RCC 7860 (cell line): Measurements from ENCODE around the gene SMIM11.
"Not testable (repeated sequence)": the region's sequence is repeated elsewhere in the genome, so short reads cannot be mapped to it uniquely, and the experiment has no call there.

Experiments used
- DNase-seq: peaks from one replicate; pipeline ENCODE4 v3.0.0-alpha.2; 2015; ENCODE audit warnings: low spot score
- FAIRE-seq: peaks from 2 replicates; lab custom pipeline; 2012; peaks lifted over from hg19 to GRCh38; lab: Jason Lieb, UNC

Gene SMIM11

DNA sequence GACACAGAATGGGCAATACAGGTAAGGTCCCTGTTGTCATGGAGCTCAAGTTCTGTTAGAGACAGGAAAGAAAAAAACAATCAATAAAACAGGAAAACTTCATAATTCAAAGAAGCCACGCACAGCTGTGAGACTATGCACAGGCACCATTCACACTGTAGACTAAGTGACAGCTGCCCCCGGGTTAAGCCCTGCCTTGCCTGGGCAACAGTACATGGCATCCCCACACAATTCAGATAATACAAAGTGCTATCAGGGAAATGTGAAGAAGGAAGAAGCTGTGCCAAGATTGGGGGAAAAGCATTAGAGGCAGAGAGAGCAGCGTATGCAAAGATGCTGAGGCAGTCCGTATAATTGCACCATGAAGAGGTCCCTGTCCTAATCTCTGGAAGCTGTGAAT lies 20.5 kb upstream of the SMIM11 start:
- FAIRE-seq (no peak), DNase-seq (no peak)

DNA sequence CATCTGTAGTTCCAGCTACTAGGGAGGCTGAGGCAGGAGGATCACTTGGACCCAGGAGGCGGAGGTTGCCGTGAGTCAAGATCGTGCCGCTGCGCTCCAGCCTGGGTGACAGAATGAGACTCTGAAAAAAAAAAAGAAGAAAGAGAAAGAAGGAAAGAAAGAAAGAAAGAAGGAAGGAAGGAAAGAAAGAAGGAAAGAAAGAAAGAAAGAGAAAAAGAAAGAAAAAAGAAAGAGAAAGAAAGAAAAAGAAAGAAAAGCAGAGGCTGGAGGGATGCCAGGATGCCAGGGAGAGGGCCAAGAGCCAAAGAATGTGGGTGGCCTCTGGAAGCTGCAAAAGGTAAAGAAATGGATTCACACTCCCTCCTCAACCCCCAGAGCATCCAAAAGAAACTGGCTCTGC lies 19.7 kb upstream of the SMIM11 start:
- no peak for DNase-seq
- FAIRE-seq = no peak

- FAIRE-seq (no peak), DNase-seq (no peak)
These were observed 17.4 kb upstream of the SMIM11 start for GRCh38 chr21:34357889-34358288.

- FAIRE-seq (no peak), DNase-seq (no peak)
These were observed 16.4 kb upstream of the SMIM11 start for GRCh38 chr21:34358866-34359265.

GRCh38 chr21:34360488-34361241 lies 14.6 kb upstream of the SMIM11 start:
- FAIRE-seq (no peak), DNase-seq (no peak)

DNA sequence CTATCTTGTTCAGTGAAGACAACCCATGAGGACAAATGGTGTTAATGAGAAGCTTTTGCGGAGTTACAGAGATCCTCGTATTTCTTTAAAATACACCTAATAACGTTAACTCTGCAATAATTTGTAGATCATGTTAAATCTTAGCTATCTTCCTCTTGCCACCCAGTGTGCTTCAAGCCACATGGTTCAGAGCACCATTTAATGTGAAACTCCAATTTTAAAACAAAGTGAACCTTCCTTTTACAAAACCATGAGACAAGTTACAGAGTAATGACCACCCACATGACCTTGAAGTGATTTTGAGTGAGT lies 13.2 kb upstream of the SMIM11 start:
- no peak for FAIRE-seq
- DNase-seq = no peak

DNA sequence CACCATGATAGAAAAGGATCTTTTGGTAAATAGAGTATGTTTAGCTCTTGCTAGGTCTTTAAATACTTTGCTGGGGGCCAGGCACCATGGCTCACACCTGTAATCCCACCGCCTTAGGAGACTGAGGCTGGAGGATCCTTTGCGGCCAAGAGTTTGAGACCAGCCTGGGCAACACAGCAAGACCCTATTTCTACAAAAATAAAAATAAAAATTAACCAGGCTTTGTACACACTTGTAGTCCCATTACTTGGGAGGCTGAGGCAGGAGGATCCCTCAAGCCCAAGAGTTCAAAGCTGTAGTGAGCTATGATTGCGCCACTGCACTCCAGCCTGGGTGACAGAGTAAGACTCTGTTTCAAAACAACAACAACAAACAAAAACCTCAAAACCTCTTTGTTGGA lies 12.6 kb upstream of the SMIM11 start:
- FAIRE-seq (no peak), DNase-seq (no peak)

- FAIRE-seq (no peak), DNase-seq (no peak)
These were observed 11.6 kb upstream of the SMIM11 start, which contains the start of gene KCNE2 for GRCh38 chr21:34363733-34364132. KCNE2 (plus strand) TSS chr21:34364006; CDS start chr21:34370479, 6,473 bp downstream.

DNA sequence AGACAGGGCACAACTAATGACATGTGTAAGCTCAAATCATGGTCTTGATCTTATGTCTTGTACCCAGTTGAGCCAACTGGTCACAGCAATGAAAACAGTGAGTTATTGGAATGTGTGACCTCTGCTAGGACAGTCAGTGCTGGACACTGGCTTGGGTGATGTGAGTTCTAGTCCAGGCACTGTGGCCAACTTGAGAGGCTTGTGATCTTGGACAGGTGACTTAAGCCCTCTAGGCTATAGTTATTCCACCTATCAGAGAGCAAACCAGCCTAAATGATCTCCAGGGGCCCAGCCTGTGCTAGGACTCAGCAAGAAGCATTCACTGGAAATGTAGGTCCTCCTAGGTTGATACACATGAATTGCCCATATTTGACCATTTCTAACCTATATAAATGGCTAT lies 10.4 kb upstream of the SMIM11 start:
- DNase-seq (no peak), FAIRE-seq (no peak)

DNA sequence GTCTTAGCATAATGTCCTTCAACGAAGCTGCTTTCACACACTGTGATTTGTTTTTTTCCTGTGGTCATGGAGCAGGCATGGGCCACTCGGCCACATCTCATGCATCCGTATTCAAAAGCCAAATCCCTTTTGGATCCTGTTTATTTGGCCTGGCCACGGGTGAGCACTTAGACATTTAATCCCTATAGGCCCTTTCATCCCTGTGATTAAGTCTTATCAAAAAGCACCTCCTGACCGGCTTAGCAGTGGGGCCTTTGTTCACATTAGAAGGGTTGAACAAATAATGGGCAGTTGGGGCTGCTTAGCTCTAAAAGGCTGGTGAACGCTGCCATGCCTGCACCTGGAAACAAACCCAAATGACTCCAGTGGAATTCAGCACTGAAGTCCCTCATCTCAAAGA lies 9.5 kb upstream of the SMIM11 start:
- FAIRE-seq (no peak), DNase-seq (no peak)

DNA sequence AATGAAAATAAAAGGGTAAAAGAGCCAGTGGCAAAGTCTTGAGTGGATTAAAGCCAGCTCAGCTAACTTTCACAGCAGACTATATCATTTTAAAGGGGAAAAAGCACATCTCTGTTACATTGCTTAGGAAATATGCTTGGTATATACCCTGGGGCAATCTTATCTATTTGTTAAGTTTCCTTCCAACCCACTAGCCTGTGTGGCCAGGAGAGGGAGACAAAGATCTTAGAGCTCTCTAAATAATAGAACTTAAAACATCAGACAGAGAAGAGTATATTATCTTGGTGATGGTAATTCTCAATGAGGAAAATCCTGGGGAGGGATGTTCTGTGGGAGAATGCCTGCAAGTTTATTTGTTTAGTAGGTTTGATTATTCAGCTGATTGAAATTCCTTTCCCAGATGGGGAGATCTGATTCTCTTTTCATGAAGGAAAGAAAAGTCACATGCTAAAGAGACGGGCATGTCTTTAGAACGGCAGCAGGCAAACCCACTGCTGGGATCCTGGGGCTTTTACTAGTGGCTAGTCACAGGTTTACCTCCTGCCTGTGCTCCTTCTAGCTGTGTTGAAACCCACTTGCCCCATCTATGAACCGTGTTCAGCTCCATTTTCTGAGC lies 7.9 kb upstream of the SMIM11 start:
- FAIRE-seq (no peak), DNase-seq (no peak)

DNA sequence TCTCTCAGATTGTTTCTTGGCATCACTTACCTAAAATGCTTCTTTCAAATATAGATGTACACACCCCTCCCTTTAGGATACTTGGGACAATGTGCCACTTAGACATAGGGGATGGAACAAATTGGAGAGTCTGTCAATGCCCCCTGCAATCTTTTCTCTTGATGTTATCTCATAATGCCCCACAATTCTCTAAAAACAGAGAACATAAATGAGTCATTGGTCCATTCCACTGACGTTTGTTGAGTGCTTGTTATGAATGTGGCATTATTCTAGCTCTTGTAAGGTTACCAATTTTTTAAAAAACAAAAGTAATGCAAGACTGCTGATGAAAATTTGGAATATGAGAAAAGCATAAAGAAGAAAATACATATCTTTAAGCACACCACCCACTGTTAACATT lies 5.6 kb upstream of the SMIM11 start:
- FAIRE-seq (no peak), DNase-seq (no peak)

DNA sequence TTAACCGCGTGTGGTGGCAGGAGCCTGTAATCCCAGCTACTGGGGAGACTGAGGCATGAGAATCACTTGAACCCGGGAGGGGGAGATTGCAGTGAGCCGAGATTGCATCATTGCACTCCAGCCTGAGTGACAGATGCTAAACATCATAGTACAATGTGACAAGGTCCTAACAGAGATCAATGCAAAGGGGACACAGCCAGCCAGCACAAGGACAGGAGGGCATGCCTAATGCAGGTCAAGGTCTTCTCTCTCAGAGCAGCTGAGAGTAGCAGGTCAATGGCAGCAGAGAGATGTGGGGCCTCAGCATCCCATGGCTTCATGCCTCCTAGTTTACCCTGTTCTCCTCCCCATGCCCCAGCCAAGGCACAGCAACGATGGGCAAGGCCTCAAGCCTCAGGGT lies 3.0 kb upstream of the SMIM11 start:
- DNase-seq (no peak), FAIRE-seq (no peak)

DNA sequence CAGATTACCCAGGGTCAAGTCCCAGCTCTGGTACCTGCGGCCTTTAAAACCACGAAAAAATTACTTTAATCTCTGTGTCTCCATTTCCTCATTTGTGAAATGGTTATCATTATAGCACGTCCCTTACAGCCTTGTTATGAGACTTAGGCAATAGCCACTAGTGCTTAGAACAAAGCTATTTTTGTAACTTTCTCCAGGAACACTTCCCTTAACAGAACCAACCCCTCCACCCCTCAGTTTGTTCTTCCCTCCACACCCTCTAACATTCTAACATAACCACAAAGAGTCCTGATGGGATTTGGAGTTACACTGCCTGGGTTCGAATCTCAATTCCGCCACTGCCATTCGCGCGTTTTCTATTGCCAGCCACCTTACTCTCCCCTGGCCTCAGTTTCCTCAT lies 845 bp upstream of the SMIM11 start:
- FAIRE-seq, DNase-seq: not testable (repeated sequence)

DNA sequence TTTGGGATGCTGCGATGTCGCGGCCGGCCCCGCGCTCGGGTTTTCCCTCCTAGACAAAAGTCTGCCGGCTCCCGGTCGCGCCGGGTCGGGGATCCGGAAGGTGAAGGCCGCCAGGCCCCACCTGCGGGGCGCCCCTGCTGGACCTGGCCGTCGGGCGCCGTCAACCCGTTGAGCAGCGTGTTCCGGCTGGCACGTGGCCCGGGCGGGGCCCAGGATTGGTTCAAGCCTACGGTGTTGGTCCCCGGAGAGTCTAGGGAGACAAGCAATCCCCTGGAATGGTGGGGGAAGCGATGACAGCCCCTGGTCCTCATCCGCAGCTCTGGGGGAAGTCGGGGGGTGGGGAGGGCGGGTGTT lies 289 bp downstream of the SMIM11 start:
- not testable (repeated sequence) for DNase-seq, FAIRE-seq

DNA sequence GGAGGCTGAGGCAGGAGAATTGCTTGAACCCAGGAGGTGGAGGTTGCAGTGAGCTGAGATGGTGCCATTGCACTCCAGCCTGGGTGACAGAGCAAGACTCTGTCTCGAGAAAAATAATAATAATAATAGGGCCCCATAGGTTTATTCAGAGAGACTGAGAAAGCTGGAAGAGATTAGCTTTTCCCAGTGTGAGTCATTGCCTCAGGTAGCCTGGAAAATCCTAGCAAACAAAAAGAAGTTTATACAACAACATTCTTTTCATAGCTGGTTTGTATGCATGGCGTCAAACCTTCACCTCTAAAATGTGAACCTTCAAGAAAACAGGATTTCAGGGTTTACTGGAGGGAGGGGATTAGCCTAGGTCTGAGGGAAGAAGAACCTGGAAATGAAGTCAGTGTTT lies 7.8 kb downstream of the SMIM11 start:
- not testable (repeated sequence) for FAIRE-seq, DNase-seq

- not testable (repeated sequence) for DNase-seq, FAIRE-seq
These were observed 8.6 kb downstream of the SMIM11 start for GRCh38 chr21:34383724-34384415.

DNA sequence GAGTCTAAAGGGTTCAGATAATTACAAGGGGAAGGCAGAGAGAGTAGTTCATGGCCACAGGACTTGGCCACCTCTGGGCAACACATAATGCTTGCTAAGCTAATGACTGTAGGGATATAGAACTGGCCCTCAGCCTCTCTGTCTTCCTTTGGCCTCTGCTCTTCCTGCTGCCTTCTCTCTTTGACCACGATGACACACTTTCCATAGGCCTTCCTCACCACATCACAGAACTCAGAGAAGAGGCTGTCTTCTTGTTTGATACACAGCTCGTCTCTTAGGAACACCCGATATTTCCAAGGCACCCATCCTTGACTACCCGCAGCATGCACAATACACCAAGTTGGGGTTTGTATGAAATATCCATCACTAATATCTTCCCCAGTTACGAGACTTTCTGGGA lies 25.2 kb downstream of the SMIM11 start:
- not testable (repeated sequence) for FAIRE-seq, DNase-seq

GRCh38 chr21:34404742-34405141 lies 29.4 kb downstream of the SMIM11 start:
- not testable (repeated sequence) for DNase-seq, FAIRE-seq

- DNase-seq, FAIRE-seq: not testable (repeated sequence)
These were observed 30.4 kb downstream of the SMIM11 start for GRCh38 chr21:34405686-34406085.

DNA sequence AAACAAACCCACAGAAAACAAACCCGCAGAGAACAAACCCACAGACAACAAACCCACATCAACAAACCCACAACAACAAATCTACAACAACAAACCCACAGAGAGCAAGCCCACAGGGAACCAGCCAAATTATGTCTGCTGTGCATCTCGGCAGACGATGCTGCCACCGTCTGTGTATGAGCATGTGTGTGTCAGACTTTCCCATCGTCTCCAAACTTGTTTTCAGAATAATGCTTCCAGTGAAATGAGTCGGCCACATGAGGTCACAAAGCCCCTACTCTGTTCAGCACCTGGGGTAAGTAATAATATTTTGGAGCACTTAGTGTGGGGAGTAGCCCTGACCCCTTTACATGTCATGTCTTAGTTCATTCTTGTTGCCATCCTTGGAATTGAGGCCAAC lies 30.8 kb downstream of the SMIM11 start:
- not testable (repeated sequence) for FAIRE-seq, DNase-seq

- FAIRE-seq, DNase-seq: not testable (repeated sequence)
These were observed 31.4 kb downstream of the SMIM11 start for GRCh38 chr21:34406676-34407075.
